ENCODE results near the gene PXK.
"Not testable (repeated sequence)": the region's sequence is repeated elsewhere in the genome, so short reads cannot be mapped to it uniquely, and the experiment has no call there.

The PXK gene

DNA sequence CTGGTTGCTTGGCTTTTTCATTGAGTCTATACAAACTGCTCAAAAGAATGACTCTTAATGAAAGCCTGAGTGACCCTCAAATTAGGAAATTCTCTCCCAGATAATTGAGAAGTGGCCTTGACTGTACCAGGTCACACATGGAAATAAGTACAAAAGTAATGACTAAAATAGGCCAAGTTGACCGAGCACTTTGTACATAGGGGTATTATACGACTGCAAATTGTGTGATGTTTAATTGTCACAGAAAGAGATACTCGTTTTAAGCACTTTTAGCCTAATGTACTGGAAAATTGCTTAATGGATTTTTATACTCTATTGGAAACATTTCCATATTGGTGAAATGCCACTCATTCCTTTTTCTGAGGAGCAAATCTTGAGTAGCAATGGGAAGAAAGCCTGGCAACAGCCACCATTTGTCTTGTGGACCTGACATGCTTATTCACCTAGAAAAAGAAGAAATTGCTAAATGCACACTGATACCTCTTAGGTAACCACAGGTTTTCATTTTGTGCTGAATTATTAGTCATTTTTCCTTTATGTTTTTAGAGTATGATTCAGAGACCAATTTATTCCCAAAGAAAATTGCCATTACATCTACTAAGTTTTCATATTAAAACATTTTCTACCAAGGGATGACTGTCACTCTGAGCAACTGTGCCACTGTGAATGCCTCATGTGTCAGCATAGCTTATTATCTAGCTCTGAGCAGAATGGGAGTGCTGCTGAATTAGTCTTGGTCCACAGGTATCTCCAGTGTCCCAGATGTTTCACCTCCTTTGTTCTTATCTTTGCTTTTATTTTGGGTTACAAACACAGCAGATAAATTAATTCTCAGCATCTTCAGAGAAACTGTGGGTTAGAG is 8.9 kb upstream of the PXK start:
- no peak for DNase-seq

DNA sequence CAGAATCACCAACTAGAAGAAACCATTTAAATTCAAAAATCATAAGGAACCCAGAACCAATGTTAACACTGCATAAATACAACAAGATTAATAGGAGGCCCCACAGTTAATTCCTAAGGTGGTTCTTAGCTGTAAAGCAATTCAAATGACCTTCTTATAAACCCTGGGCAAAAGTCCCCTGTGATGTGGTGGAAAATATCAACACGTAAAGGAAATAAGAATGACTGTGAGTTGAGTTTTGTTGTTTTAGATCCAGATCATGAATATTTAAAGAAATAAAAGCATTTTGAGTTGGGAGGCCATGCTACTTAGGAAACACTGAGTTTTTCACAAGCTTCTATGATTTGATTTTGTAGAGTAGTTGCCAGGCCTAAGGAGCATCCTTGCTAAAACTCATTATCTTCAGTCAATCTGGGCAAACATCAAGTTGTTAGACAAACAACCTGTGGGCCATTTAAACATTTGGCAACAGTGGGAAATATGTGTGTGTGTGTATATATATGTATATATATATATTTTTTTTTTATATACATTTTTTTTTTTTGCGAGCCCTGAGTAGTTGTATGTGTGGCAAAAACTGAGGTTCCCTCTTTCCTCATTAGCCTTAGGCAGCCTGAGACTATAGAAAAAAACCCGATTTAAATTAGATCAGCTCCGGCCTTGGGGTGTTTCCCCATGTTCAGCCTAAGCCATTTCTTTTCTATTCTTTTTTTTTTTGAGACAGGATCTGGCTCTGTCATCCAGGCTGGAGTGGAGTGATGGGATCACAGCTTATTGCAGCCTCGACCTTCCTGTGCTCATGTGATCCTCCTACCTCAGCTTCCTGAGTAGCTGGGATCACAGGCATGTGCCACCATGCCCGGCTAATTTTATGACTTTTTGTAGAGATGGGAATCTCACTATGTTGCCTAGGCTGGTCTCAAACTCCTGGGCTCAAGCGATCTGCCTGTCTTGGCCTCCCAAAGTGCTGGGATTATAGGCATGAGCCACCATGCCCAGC is 8.0 kb upstream of the PXK start:
- no peak for DNase-seq

DNA sequence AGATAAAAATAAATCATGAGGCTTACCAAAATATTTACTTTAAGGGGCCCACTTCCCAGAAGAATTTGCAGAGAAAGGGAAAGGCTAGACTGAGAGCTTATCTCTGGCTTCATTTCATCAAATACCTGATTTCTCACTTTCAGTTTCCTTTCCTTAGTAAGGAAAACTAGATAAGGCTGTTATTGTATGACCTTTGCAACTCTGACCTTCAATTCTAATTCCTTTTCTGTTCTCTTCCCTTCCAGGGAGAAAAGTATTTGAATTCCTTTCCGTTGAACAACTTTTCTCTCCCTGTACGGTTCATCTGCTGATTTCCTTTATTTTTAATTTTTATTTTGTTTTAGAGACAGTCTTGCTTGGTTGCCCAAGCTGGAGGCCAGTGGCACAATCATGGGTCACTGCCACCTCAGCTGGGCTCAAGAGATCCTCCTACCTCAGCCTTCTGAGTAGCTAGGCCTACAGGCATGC is 7.1 kb upstream of the PXK start:
- DNase-seq: no peak

DNA sequence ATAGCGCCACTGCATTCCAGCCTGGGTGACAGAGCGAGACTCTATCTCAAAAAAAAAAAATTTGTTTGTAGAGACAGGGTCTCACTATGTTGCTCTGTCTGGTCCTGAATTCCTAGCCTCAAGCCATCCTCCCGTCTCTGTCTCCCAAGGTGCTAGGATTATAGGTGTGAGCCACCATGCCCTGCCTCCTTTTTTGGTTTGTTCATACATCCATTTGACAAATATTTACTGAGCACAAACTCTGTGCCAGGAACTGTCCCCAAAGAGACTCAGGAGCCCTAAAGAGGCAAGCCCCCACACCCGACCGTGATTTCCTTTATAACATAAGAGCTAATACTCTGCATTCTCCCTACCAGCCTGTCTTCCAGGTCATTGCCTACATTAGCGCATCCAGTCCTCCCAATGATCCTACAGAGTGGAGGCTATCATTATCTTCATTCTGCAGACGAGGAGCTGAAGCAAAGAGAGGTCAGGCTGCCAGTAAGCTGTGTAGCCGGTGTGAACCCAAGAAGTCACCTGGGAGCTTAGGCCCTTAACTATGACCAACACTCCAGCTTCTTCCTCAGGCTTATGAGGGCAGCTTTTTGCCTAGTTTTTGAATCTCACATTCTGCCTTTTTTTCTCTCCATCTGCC is 6.3 kb upstream of the PXK start:
- no peak for DNase-seq

DNA sequence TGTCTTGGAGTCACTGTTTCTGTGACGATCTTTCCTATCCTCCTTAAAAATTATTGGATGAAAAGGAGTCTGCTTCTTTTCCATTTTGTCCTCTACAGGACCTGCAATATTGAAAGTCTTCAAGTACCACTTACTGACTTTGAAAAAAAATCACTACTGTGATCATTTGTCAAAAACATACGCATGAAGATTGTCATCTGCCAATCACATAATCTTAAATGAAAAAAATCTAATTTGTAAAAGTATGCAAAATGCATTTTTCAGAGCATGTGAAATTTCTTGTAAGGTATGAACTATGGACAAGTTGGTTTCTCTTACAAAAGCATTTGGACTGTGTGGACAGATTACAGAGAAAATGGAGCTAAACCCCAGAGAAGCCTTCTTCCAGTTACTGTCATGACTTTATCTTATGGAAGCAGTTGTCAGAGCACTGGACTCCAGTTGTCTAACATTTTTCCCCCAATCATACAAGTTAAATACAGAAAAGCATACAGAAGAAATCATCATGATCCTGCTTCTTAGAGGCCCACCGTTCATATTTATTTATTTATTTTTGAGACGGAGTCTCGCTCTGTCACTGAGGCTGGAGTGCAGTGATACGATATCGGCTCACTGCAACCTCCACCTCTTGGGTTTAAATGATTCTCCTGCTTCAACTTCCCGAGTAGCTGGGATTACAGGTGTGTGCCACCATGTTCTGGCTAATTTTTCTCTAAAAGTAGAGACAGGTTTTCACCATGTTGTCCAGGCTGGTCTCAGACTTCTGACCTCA is 3.4 kb upstream of the PXK start:
- DNase-seq: no peak

DNA sequence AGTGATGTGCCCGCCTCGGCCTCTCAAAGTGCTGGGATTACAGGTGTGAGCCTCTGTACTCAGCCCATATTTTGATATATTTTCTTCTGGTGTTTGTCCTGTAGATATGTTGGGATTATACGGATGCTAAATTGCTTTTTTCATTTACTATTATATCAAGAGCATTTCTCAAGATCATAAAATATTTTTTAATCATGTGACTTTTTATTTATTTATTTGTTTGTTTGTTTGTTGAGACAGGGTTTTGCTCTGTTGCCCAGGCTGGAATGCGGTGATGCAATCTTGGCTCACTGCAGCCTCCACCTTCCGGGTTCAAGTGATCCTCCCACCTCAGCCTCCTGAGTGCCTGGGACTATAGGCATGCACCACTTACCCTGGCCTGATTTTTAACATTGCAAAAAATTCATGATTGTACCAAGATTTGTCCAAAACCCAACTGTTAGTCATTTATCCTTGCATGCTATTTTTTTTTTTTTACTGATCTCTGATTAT is 2.7 kb upstream of the PXK start:
- no peak for DNase-seq

DNA sequence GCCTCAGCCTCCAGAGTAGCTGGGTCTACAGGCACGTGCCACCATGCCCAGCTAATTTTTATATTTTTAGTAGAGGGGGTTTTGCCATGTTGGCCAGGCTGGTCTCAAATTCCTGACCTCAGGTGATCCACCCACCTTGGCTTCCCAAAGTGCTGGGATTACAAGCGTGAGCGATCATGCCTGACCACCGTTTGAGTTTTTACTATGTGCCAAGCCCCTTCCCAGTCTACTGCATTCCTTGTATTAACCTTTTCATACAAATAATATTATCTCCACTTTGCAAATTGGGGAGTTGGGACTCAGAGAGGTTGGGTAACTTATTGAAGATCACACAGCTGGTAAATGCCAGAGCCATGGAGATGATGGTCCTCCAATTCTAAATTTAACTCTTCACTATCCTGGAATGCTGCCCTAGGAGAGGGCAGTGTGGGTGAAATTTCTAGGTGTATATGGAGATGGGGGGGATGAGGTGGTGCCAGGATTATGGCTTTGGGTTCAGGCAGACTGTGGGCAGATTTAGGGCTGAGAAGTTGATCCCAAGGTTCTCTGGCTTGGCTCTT is 1.0 kb upstream of the PXK start:
- no peak for DNase-seq

DNA sequence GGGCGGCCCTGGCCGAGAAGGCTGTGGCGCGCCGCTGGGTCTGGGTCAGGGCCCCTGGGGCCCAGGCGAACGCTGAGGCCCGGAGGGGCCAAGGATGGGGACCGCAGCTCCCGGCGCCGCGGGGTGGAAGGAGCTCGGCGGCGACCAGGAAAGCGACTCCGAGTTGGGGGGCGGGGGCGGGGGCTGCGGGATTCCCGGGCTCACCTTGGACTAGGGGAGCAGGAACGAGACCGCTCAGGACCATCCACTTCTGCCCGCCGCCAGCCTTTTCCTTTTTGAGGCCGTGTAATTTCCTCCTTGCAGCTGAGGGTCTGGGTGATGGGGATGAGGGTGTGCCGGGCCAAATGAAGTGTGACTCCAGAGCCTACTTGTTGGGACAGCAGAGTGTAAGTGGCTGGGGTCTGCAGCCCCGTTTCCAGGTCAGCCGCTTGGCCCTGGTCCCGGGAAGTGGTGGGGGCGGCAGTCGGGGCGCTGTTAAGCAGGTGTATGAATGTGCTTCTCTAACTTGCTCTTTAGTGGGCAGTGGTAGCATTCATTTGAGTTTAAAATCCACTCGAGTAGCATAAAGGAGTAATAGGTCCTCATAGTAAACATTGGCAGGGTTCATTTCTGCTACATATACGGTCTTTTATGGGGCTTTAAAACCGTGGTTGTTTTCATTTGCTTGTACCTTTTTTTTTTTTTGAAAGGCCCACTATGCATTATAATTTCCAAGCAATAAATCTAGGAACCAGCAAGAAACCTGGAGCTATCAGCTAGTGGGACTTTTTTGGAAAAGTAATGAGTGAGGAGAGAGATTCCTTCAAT is 717 bp downstream of the PXK start:
- DNase-seq: peak; percentile 22

DNA sequence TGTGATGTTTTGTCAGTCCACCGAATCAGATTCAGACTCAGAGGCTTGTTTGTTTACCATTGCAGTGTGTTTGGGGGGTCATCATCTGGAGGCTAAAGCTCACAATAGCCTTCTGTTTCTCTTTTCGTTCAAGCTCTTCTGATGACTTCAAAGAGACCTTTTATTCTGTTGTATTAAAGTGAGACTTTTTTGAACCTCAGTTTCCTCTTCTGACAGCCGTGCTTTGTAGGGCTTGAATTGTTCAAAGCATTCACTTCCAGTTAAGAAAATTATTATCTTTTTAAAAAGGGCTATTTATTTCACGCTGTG is 1.3 kb downstream of the PXK start:
- DNase-seq: no peak

DNA sequence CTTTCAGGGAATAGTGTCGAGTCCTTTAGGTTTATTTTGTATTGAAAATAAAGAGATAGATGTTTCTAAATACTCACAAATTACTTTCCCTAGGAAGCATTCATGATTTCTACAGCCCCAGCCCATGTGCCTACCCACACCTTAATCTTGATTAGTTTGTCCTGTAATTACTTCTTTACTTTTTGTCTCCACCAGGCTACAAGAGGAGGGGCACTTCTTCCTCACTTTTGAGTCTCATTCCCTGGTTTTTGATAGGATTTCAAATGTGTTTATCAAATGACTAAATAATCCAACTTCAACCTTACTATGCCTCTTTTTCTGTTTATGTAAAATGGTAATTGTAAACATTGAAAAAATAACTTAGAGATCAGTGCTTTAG is 1.8 kb downstream of the PXK start:
- DNase-seq: no peak

DNA sequence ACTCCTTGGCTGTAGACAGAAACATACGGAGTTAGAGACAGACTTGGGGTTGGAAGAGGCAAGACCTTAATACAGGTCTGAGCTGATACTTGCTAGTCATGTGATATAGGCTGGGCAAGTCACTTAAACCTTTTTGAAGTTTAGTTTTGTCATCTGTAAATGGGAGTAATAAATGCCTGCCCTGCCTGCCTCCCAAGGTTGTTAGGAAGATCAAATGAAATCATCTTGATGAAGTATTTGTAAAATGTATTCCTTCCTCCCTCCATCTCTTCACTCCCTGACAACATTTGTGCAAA is 2.9 kb downstream of the PXK start:
- no peak for DNase-seq

DNA sequence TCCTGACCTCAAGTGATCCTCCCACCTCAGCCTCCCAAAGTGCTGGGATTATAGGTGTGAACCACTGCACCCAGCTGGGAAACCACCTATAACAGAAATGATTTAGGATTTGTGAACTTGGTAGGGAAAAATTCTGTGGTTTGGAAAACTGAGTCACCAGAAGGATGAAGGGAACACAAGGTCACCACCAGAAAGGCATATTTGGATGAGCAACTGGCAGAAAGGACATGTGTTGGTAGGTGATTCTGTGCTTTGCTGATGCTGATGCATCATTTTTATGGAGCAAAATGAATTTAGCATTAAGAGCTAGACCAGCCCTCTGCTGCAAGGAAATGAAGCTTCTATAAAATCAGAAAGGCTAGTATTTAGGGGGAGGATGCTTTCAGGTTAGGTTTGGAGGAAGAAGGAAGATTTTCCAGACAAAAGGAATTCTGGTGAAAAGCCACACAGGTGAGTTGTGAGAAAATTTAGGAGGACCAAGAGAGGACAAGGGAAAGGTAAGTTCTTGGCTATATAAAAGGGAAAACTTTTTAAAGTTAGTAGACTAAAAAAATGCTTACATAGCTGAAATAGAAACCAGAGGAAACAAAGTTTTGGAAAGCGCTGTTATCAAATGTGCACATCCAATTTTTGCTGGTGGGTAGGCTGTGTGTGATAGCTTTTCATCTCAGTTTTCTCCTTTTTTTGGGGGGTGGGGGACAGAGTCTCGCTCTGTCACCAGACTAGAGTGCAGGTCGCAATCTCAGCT is 3.6 kb downstream of the PXK start:
- DNase-seq: no peak

DNA sequence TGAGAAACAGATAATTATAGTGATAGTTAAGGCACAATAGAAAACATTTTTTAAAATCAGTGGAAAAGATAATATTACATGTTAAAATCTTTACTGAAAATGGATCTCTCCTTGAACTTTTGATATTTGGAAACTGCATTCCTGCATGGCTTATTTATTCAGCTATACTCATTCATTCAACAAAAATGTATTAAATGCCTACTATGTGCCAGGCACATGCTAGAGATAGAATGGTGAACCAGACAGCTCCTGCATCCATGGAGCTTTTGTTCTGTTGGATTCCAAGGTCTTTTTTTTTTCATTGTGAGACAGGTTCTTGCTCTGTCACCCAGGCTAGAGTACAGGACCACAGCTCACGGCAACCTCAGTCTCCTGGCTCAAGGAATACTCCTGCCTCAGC is 4.5 kb downstream of the PXK start:
- no peak for DNase-seq

DNA sequence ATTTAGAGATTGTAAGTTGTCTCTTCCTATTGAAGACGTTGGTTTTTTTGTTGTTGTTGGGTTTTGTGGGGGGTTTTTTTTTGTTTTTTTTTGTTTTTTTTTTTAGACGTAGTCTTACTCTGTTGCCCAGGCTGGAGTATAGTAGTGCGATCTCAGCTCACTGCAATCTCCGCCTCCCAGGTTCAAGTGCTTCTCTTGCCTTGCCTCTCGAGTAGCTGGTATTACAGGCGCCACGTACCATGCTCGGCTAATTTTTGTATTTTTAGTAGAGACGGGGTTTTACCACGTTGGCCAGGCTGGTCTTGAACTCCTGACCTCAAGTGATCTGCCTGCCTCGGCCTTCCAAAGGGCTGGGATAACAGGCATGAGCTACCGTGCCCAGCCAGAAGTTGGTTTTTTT is 6.5 kb downstream of the PXK start:
- DNase-seq: not testable (repeated sequence)

DNA sequence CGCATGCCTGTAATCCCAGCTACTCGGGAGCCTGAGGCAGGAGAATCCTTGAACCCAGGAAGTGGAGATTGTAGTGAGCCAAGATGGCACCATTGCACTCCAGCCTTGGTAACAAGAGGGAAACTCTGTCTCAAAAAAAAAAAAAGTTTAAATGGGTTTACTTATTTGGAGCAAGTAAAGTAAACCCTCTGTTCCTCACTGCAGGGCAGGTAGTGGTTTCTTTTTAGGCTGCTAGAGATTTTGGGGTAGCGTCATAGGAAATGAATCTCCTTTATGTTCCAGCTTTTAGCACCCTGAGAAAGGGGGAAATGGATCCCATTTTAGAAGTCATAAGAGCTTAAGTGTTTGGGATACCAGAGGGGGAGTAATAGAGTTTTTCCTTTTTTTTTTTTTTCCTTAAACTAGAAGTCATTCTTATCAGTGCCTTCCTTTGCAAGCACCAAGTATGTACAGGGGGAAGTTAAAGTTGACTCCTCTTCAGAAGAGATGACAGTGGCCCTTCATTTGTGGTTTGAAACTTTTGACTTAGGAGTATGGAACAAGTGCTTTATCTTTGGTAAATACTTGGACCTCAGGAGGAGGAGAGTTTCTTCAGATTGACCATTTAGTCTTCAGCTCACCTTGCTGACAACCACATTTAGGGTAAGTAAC is 8.0 kb downstream of the PXK start:
- no peak for DNase-seq

DNA sequence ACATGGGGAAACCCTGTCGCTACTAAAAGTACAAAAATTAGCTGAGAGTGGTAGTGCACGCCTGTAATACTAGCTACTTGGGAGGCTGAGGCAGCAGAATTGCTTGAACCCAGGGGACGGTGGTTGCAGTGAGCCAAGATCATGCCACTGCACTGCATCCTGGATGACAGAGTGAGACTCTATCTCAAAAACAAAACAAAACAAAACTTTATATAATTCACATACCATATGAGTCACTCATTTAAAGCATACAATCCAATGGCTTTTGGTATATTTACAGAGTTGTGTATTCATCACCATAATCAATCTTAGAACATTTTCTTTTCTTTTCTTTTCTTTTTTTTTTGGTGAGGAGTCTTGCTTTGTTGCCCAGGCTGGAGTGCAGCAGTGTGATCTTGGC is 8.7 kb downstream of the PXK start:
- no peak for DNase-seq

DNA sequence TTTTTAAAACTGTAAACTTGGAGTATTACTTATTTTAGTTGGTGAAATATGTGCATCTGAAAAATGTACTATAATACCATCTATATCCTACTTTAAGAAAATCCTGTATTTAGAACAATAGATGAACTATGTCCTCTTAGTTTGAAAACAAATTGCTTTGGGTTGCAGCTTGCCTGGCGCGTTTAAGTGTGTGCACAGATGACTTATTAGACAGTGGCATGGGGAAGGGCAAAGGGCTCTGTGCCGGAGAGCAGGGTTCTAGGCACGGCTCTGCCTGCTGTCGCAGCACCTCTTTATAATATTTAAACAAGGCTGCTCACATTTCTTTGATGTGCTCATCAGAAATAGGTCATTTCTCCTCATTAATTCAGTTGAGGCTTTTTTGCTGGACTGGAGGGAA is 10.0 kb downstream of the PXK start:
- DNase-seq: no peak

DNA sequence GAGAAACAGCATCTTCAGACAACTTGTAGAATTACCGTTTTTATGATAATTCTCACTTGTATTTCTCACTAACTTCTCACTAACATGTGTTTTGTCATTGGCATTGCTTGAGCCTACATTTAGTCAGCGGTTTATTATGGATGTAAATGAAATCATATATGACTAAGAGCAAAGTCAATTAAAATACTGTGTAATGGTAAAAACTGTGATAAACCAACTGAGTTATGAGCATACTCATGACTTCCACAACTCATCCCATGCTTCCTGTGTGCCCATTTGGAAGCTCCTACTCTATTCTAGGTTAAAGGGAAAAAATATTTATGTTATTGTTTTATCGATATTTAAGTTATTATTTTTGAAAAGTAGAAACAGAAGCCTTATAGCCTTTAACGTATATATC is 12.8 kb downstream of the PXK start:
- no peak for DNase-seq

DNA sequence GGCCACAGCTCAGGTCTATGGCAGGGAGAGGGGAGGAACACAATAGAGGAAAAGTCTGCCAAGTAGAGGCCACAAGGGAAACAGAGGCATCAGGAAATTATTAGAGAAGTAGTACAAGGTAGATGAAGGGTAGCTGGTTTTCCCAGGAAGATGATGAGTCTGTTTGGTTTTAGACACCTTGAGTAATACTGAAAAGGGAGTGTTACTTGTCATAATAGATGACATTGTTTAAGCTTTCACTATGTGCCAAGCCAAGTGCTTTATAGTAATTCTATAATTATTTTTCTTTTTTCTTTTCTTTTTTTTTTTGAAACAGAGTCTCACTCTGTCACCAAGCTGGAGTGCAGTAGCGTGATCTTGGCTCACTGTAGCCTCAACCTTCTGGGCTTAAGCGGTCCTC is 13.7 kb downstream of the PXK start:
- no peak for DNase-seq

DNA sequence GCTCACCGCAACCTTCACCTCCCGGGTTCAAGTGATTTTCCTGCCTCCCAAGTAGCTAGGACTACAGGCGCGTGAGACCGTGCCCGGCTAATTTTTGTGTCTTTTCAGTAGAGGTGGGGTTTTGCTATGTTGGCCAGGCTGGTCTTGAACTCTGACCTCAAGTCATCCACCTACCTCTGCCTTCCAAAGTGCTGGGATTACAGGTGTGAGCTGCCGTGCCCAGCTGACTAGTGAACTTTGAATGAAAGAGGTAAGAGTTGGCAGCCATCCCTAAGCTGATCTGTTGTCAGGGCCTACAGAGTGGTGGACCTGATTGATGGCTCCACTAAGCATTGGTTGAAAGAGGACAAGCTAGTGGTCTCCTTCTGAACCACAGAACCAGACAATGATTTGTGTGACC is 15.3 kb downstream of the PXK start:
- DNase-seq: no peak

All from NK-92 treated with Interleukin-12 subunit alpha and Interleukin-12 subunit beta, amount 100 ng/mL, for 24 hours (cell line).